AG09319 (cell line): Measurements from ENCODE around the gene GYS2.

Experiments
- DNase-seq: peaks from one replicate; pipeline ENCODE4 v3.0.0-alpha.2; 2010; ENCODE audit warnings: low read depth; ENCODE audit errors: extremely low read depth
- CTCF ChIP-seq: IDR thresholded peaks from 2 replicates; pipeline ENCODE4 v1.5.1; 2011; ENCODE audit warnings: low read depth, mild to moderate bottlenecking, inconsistent platforms, low read length, moderate library complexity

Gene GYS2

GRCh38 chr12:21644516-21644915 lies 39.9 kb upstream of the GYS2 start:
- DNase-seq, result no peak
- no peak for TF ChIP-seq CTCF

GRCh38 chr12:21643758-21644157 lies 39.1 kb upstream of the GYS2 start:
- no peak for DNase-seq
- no peak for TF ChIP-seq CTCF

- no peak for TF ChIP-seq CTCF
- DNase-seq, result no peak
These were observed 38.2 kb upstream of the GYS2 start for GRCh38 chr12:21642707-21643389.

GRCh38 chr12:21638054-21638891 lies 33.6 kb upstream of the GYS2 start:
- no peak for TF ChIP-seq CTCF
- DNase-seq, result no peak

GRCh38 chr12:21634245-21634644 lies 29.6 kb upstream of the GYS2 start:
- TF ChIP-seq CTCF, result no peak
- no peak for DNase-seq

- TF ChIP-seq CTCF, result no peak
These were observed 26.7 kb upstream of the GYS2 start for GRCh38 chr12:21631367-21631766.

GRCh38 chr12:21627924-21628323 lies 23.3 kb upstream of the GYS2 start:
- no peak for TF ChIP-seq CTCF
- no peak for DNase-seq

More at GRCh38 chr12:21631367-21631766, 26.7 kb upstream of the GYS2 start:
- DNase-seq, result no peak
